ENCODE measurements around the gene EPHA1. TPM values are rescaled to one million over a fixed set of nuclear protein-coding genes. Genes with fewer than 3 reads are reported as not detected.
"Not testable (repeated sequence)": the region's sequence is repeated elsewhere in the genome, so short reads cannot be mapped to it uniquely, and the experiment has no call there.

The EPHA1 gene
- polyA plus RNA-seq, 3 donors: 0.89 to 4.9 TPM; not detected in 1

DNA sequence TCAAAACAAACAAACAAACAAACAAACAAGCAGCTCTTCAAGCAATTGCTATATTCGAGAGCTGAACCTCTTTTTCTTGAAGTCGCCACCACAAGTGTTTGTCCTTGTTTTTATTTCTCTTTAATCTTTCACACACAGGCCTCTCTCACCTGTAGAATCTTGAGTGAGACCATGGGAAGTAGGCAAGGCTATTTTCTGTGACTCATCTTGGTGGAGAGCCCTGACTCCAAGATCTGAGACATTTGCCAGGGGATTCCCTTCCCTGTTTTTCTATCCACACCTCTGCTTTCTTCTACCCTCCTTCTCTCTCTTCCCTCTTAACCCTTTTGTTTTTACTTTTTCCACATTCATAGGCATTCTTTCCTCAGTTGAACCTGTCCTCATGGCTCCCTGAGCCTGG lies 26.6 kb upstream of the EPHA1 start:
- H3K27ac ChIP-seq (ENCODE audit: low read depth, low read length): no peak overlapping the region
- 87 to 95% (median 91%) methylated on average over 2 of the region's 2 CpGs for WGBS, 3 donors

DNA sequence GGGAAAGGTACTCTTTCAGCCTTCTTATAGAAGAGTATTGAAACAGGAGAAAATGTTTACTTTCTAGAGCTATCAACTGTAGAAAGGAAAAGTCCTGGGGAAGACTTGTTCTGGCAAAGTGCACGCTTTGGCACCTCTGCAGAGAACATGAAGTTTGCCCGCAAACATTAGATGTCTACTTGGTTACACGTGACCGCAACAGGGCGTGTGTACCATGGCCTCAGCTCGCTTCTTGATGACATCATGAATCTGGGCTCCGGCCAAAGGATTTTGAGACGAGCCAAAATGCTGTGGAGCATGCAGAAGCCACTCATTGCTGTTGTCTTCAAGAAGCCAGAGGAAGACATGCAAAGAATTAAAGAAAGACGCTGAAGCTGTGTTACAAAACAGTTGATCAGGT lies 26.0 kb upstream of the EPHA1 start:
- H3K27ac ChIP-seq (ENCODE audit: low read depth, low read length): no peak overlapping the region
- 53 to 81% (median 70%) methylated on average over 9 of the region's 9 CpGs for WGBS, 3 donors

DNA sequence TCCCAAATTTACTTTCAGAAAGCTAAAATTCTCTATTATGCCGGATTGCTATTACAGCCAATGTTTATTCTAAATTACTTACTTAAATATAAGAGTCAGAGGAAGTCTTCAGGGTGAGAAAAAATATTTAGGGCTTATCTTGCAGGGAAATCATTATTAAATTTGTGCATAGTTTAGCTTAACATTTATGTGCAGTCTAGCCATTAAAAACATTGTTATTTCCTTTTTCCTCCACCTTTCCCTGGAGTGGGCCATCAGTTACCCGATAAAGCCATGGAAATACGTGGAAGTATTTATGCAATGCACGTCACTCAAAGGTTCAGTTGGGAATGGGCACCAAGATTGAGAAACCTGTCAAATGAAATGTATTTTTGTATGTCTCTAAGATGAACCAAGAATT lies 25.1 kb upstream of the EPHA1 start:
- 83 to 88% (median 84%) methylated on average over 4 of the region's 4 CpGs for WGBS, 3 donors
- H3K27ac ChIP-seq (ENCODE audit: low read depth, low read length): no peak overlapping the region

GRCh38 chr7:143431109-143431508 lies 22.5 kb upstream of the EPHA1 start:
- H3K27ac ChIP-seq (ENCODE audit: low read depth, low read length): no peak overlapping the region
- WGBS, 3 donors: 45 to 73% (median 45%) methylated on average over 2 of the region's 2 CpGs

DNA sequence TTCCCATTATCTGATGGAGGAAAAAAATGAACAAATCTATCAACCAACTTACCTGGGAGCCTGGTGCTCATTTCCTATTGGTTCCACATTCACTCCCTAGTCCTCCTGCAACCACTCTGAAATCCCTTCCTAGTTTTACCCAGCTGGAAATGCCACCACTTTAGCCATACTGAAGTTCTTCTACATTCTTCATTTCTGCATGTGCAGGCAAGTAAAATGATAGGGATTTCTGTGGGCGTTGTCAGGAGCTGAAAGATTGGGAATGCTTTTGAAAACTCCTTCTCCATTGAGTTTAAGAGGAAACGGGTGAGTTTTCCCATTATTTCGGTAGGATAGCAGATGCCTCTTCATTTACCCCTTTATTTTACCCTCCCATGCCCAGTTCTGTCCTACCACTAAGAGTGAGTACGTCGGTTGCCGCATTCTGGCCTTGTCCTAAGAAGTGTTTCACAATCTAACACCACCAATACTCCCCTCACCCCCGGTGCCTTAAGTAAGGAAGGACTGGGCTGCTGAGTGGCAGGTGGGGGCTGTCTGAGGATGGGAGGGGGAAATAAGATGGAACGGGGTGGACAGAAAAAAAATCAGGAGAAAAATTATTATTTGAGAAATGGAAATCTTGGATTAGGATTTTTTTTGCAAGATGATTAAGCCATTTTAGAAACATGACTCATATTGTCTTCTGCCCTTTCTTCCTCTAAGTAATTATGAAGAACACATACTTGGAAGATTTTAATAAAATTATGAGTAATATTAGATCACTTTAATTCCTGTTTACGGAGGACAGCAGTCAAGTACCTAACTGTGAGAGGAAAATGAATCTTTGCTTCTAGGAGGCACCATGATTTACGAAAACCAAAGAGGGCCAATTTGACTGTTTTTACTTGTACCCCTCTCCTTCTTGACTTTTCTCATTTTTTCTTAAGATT lies 21.4 kb upstream of the EPHA1 start:
- no peak overlapping the region for H3K27ac ChIP-seq (ENCODE audit: low read depth, low read length)
- WGBS, 3 donors: 66 to 79% (median 71%) methylated on average over 10 of the region's 10 CpGs

DNA sequence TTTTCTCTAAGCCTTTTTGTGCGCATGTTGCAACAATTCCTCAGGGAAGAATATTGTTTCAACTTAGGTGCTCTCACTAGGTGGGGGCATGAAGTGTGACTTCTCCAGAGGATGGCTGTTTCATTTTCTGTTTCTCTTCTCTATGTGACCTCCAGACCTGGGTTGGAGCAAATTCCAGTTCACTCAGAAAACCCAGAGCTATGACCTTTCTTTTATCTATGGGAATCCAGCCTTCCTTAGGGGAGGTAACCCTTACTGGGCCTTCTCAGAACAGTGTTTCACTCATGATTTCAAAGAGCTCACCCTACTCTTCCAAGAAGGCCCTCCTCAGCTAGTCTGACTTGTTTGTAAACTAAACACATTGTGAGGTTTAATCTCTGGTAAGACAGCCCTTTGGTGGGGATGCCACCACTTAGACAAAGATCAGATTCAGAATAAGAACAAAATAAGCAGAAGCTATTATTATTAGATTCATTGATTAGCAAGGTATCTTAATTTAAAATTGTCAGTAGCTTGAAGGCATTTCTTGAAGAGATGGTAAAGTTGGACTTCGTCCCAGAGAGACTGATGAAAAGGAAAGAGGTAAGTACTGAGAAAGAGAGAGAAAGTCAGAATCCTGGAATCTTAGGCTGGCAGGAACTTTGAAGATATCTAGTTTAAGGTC lies 18.0 kb upstream of the EPHA1 start:
- H3K27ac ChIP-seq (ENCODE audit: low read depth, low read length): no peak overlapping the region
- WGBS, 3 donors: 94 to 95% (median 95%) methylated on average over 2 of the region's 2 CpGs

DNA sequence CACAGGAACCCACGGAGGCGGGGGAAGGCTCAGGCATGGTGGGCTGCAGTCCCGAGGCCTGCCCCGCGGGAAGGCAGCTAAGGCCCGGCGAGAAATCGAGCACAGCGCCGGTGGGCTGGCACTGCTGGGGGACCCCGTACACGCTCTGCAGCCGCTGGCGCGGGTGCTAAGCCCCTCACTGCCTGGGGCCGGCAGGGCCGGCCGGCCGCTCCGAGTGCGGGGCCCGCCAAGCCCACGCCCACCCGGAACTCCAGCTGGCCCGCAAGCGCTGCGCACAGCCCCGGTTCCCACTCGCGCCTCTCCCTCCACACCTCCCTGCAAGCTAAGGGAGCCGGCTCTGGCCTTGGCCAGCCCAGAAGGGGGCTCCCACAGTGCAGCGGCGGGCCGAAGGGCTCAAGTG lies 15.8 kb upstream of the EPHA1 start:
- 89 to 98% (median 94%) methylated on average over 19 to 34 of the region's 34 CpGs for WGBS, 3 donors

GRCh38 chr7:143422033-143422432 lies 13.4 kb upstream of the EPHA1 start:
- no peak overlapping the region for H3K27ac ChIP-seq (ENCODE audit: low read depth, low read length)
- WGBS, 3 donors: 88 to 92% (median 89%) methylated on average over 3 of the region's 3 CpGs

More for the DNA sequence above, 15.8 kb upstream of the EPHA1 start:
- not testable (repeated sequence) for H3K27ac ChIP-seq (ENCODE audit: low read depth, low read length)

DNA sequence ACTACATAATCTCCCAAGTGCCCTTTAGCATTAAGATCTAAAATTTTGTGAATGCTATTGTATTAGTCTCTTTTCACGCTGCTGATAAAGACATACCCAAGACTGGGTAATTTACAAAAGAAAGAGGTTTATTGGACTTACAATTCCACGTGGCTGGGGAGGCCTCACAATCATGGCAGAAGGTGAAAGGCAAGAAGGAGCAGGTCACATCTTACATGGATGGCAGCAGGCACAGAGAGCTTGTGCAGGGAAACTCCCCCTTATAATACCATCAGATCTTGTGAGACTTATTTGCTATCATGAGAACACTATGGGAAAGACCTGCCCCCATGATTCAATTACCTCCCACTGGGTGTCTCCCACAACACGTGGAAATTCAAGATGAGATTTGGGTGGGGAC lies 12.0 kb upstream of the EPHA1 start:
- WGBS, 3 donors: 54 to 56% (median 56%) methylated on average over 3 of the region's 3 CpGs
- H3K27ac ChIP-seq (ENCODE audit: low read depth, low read length): not testable (repeated sequence)

DNA sequence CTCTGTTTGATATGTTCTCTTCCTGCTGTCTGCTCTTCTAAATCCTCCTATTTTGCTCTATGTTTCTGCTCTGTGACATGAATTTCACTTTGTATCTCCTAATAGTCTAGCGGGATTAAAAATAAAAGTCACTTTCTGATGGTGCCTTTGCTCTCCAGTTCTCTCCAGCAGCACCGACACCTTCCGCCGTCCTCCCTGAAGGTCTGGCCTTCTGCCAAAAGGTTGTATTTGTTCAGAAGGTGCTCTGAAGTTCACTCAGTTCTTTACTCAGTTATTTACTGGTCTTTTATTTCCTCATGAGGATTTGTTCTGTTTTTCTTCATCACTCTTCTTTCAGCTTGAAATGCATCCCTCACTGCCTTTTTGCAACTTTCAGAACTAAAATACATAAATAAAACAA lies 11.2 kb upstream of the EPHA1 start:
- WGBS, 3 donors: 25 to 55% (median 45%) methylated on average over 4 of the region's 4 CpGs
- H3K27ac ChIP-seq (ENCODE audit: low read depth, low read length): no peak overlapping the region

DNA sequence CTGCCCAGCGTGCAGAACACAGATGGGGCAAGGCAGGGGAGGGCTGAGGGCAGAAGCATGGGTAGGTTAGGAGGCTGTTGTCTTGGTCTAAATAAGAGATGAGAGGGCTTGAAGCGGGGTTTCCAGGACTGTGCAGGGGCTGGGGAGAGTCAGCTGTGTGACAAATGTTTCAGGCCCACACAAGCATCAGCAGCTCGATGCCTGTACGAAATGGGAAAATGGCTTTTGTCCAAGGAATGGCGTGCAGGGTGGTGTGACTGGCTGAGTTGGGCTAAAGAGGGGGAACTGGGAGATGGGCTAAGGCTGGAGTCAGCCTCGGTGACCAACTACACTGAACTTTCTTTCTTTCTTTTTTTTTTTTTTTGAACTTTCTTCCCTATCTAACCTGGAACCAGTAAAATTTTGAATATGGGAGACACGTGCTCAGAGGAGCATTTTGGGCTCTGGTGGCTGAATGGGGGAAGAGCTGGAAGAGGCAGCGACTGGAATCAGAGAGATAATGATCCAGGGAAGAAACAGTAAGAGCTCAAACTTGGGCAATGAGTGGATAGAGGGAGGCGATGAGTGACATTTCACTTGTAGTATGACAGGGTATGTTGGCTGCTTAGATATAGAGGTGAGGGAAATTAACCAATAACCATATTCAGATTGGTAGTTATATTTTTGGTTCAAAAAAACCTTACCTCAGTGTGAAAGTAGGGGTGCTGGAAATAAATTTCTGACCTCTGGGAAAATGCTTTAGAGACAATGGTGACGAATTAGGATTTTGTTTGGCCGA lies 10.2 kb upstream of the EPHA1 start:
- H3K27ac ChIP-seq (ENCODE audit: low read depth, low read length): no peak overlapping the region

GRCh38 chr7:143417734-143418383 lies 9.2 kb upstream of the EPHA1 start:
- WGBS, 3 donors: 21 to 38% (median 29%) methylated on average over 1 of the region's 1 CpG

More for the DNA sequence above, 10.2 kb upstream of the EPHA1 start:
- 74 to 93% (median 87%) methylated on average over 11 of the region's 11 CpGs for WGBS, 3 donors

GRCh38 chr7:143416565-143417149 lies 8.0 kb upstream of the EPHA1 start:
- no peak overlapping the region for H3K27ac ChIP-seq (ENCODE audit: low read depth, low read length)
- 0 to 4% (median 2%) methylated on average over 3 of the region's 3 CpGs for WGBS, 3 donors

More at GRCh38 chr7:143417734-143418383, 9.2 kb upstream of the EPHA1 start:
- H3K27ac ChIP-seq (ENCODE audit: low read depth, low read length): no peak overlapping the region

DNA sequence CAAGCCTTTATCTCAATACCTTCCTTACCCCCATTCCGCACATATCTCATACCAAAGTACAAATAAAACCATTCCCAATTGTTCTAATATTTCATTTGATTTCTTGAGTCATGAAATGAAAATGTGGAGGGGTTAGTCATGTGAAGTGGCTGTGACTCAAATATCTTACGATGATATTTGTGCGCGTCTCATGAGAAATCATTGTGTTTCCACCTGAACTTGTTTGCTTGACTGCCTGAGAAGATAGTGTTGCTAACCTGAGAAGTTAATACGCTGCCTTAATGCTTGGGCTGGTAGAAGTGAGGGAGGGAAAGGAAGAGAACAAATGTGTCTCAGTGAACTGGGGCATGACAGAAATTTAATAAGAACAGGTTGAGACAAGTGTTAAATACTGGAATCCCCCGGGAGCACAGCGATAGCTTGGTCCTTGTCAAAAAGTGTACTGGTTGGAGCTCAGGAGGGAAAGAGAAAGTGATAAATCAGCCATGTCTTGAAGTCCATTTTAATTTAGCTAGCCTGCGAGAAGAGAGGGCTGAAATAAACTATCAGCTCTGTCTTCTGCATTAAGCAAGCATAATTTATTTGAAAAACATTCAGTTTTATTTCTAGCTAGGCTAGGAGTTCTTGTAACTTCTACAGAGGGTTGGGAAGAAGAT lies 7.2 kb upstream of the EPHA1 start:
- no peak overlapping the region for H3K27ac ChIP-seq (ENCODE audit: low read depth, low read length)
- WGBS, 3 donors: 67 to 78% (median 73%) methylated on average over 8 of the region's 8 CpGs

GRCh38 chr7:143415209-143415608 lies 6.6 kb upstream of the EPHA1 start:
- 73 to 83% (median 77%) methylated on average over 7 of the region's 7 CpGs for WGBS, 3 donors
- H3K27ac ChIP-seq (ENCODE audit: low read depth, low read length): not testable (repeated sequence)

DNA sequence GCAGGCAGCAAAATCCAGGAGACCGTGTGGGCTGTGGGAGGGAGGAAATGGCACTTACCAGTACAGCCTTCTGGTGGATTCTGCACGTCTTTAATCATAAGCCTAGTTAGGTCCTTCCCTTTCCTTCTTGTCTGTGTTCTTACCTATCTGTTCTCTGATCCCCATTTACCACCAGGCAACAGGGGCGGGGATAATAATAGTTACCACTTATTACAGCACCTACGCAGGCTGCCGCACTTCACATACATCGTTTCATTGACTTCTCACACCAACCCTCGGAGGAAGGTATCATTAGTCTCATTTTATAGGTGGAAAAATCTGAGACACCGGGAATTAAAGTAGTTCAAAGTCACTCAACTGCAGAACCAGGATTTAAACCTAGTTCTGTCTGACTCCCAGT lies 4.5 kb upstream of the EPHA1 start:
- 87 to 94% (median 89%) methylated on average over 8 of the region's 8 CpGs for WGBS, 3 donors
- no peak overlapping the region for H3K27ac ChIP-seq (ENCODE audit: low read depth, low read length)

DNA sequence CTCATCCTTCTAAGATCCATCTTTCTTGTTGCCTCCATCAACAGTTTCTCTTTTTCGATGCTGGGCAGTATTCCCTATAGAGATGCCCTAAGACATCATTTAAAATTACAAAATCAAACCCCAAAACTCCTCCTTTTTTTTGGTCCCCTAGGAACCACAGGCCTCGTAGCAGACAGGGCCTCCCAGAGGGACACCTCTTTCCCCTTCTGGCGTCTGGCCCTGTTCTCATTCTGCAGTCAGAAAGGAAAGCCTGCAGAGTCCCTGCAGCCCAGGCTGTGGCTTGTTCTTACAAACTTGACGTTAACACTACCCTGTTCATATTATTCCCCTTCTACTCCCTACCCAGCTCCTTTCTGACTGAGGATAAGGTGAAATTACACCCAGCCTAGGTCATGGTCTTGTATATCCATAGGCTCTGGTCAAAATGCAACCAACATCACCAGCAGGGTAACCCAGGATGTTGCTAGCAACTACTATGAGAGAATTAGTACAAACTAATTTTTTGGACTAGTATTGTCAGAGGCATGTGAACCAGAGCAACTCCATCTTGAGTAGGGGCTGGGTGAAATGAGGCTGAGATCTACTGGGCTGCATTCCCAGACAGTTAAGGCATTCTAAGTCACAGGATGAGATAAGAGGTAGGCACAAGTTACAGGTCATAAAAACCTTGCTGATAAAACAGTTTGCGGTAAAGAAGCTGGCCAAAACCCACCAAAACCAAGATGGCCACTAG lies 3.5 kb upstream of the EPHA1 start:
- H3K27ac ChIP-seq (ENCODE audit: low read depth, low read length): no peak overlapping the region
- 57 to 72% (median 57%) methylated on average over 5 of the region's 5 CpGs for WGBS, 3 donors

Data from adipose tissue (tissue), 3 donors.